ENCODE data around the gene BTBD17. TPM values are rescaled to one million over a fixed set of nuclear protein-coding genes. Genes with fewer than 3 reads are reported as not detected.

BTBD17 gene
- total RNA-seq, 1 donor from 2014 or later: not detected

- Histone ChIP-seq H3K9me3 (ENCODE audit: insufficient read depth, low read depth, low read length) (no peaks in the 10 kb centered on the region), H2AFZ (ENCODE audit: low read depth, low read length) (no peak overlapping the region), H3K36me3 (ENCODE audit: insufficient read depth, low read length) (no peaks in the 10 kb centered on the region), H3K4me3 (ENCODE audit: insufficient read depth, low read depth, low read length) (no peak overlapping the region), H3K27me3 (ENCODE audit: insufficient read depth, low read length) (no peaks in the 10 kb centered on the region), H3K27ac (ENCODE audit: low read depth, low read length) (no peak overlapping the region), H3K4me2 (ENCODE audit: low read length) (no peak overlapping the region), H3K4me1 (ENCODE audit: insufficient read depth, low read length) (peaks cover 3% of the 10 kb centered on the region), H4K20me1 (ENCODE audit: insufficient read depth, low read length) (no peaks in the 10 kb centered on the region), H3K79me2 (ENCODE audit: insufficient read depth, low read length) (no peaks in the 10 kb centered on the region), H3K9ac (ENCODE audit: low read length) (no peak overlapping the region)
- DNase-seq (ENCODE audit: low read depth) (no peak), FAIRE-seq (no peak)
- H3K4me3 Mint-ChIP-seq (ENCODE audit: unreplicated experiment): no peak overlapping the region
- H3K4me1 Mint-ChIP-seq (ENCODE audit: low read depth, unreplicated experiment): peaks cover 4% of the 10 kb centered on the region
- H3K27ac Mint-ChIP-seq (ENCODE audit: unreplicated experiment): no peak overlapping the region
- H3K36me3 Mint-ChIP-seq (ENCODE audit: low read depth, unreplicated experiment): no peaks in the 10 kb centered on the region
- TF ChIP-seq, protein P1, sequence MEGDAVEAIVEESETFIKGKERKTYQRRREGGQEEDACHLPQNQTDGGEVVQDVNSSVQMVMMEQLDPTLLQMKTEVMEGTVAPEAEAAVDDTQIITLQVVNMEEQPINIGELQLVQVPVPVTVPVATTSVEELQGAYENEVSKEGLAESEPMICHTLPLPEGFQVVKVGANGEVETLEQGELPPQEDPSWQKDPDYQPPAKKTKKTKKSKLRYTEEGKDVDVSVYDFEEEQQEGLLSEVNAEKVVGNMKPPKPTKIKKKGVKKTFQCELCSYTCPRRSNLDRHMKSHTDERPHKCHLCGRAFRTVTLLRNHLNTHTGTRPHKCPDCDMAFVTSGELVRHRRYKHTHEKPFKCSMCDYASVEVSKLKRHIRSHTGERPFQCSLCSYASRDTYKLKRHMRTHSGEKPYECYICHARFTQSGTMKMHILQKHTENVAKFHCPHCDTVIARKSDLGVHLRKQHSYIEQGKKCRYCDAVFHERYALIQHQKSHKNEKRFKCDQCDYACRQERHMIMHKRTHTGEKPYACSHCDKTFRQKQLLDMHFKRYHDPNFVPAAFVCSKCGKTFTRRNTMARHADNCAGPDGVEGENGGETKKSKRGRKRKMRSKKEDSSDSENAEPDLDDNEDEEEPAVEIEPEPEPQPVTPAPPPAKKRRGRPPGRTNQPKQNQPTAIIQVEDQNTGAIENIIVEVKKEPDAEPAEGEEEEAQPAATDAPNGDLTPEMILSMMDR (IDR thresholded peaks at IDR 0.05; ENCODE audit: insufficient read depth, low read depth, low read length): no peak
- no peak for TF ChIP-seq EZH2 (IDR thresholded peaks at IDR 0.05; ENCODE audit: insufficient read depth, low read length)
- no peaks in the 10 kb centered on the region for H3K9me3 Mint-ChIP-seq (ENCODE audit: unreplicated experiment)
- H3K27me3 Mint-ChIP-seq (ENCODE audit: low read depth, unreplicated experiment): peaks cover 37% of the 10 kb centered on the region
These were observed 21.1 kb downstream of the BTBD17 start for GRCh38 chr17:74340470-74341023.

DNA sequence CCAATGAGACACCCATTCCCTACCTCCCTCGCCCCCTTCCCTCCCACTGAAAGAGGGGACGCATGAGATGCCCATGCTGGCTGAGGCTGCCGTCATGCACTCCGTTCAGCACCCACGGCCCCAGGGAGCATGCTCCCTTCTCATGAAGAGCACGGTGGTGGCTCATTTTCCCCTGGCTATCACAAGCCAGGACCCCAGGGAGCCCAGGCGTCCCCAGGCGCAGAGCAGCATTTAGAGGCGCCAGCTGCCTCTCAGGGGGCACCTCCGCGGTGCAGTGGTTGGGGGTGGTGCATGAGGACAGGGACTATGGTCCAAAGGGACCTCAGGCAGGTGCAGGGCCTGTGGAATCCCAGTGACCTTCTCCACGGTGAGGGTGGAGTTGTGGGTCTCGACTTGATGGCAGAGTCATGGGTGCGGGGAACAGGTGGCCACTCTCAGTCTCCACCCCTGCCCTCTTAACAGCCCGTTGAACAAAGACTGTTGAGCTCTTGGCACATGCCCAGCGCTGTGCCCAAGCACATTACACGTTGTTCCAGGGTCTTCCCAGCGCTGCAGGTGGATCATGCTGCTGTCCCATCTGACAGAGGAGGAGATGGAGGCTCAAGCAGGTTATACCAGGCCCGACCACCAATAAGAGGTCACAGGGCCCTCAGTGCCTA lies 22.0 kb downstream of the BTBD17 start:
- no peaks in the 10 kb centered on the region for H4K20me1 ChIP-seq (ENCODE audit: insufficient read depth, low read length)
- no peak overlapping the region for H3K27ac Mint-ChIP-seq (ENCODE audit: unreplicated experiment)
- TF ChIP-seq EZH2 (IDR thresholded peaks at IDR 0.05; ENCODE audit: insufficient read depth, low read length): no peak
- TF ChIP-seq, protein P1 (IDR thresholded peaks at IDR 0.05; ENCODE audit: insufficient read depth, low read depth, low read length): no peak
- no peaks in the 10 kb centered on the region for H3K79me2 ChIP-seq (ENCODE audit: insufficient read depth, low read length)
- H3K4me1 Mint-ChIP-seq (ENCODE audit: low read depth, unreplicated experiment): no peaks in the 10 kb centered on the region
- no peaks in the 10 kb centered on the region for H3K9me3 Mint-ChIP-seq (ENCODE audit: unreplicated experiment)
- no peaks in the 10 kb centered on the region for H3K4me1 ChIP-seq (ENCODE audit: insufficient read depth, low read length)
- H3K27ac ChIP-seq (ENCODE audit: low read depth, low read length): no peak overlapping the region
- H3K36me3 Mint-ChIP-seq (ENCODE audit: low read depth, unreplicated experiment): no peaks in the 10 kb centered on the region
- H3K9me3 ChIP-seq (ENCODE audit: insufficient read depth, low read depth, low read length): no peaks in the 10 kb centered on the region
- peaks cover 34% of the 10 kb centered on the region for H3K27me3 Mint-ChIP-seq (ENCODE audit: low read depth, unreplicated experiment)
- DNase-seq (ENCODE audit: low read depth) (no peak), FAIRE-seq (no peak)
- no peak overlapping the region for H3K9ac ChIP-seq (ENCODE audit: low read length)
- H3K4me2 ChIP-seq (ENCODE audit: low read length): no peak overlapping the region
- H3K36me3 ChIP-seq (ENCODE audit: insufficient read depth, low read length): no peaks in the 10 kb centered on the region
- no peak overlapping the region for H3K4me3 ChIP-seq (ENCODE audit: insufficient read depth, low read depth, low read length)
- no peaks in the 10 kb centered on the region for H3K27me3 ChIP-seq (ENCODE audit: insufficient read depth, low read length)
- H2AFZ ChIP-seq (ENCODE audit: low read depth, low read length): no peak overlapping the region
- H3K4me3 Mint-ChIP-seq (ENCODE audit: unreplicated experiment): no peak overlapping the region
